Activated T-helper 1 cell treated with Interleukin-2 at 50 U/mL for 16 hours (primary cell): ENCODE measurements around the gene EP400.
"Not testable (repeated sequence)": the region's sequence is repeated elsewhere in the genome, so short reads cannot be mapped to it uniquely, and the experiment has no call there.

ENCODE experiments used
- DNase-seq: peaks from one replicate; pipeline ENCODE4 v3.0.0-alpha.2; 2020; ENCODE audit warnings: low read depth

The EP400 gene

GRCh38 chr12:132047630-132048029, 97.9 kb downstream of the EP400 start:
- not testable (repeated sequence) for DNase-seq

GRCh38 chr12:132049442-132049841, 99.7 kb downstream of the EP400 start:
- no peak for DNase-seq

- DNase-seq = no peak
Observed at GRCh38 chr12:132049876-132050275, 100.1 kb downstream of the EP400 start.

- not testable (repeated sequence) for DNase-seq
Observed at GRCh38 chr12:132051718-132052117, 102.0 kb downstream of the EP400 start.

GRCh38 chr12:132052196-132052932, 102.6 kb downstream of the EP400 start:
- DNase-seq = no peak

- no peak for DNase-seq
Observed at GRCh38 chr12:132053338-132054330, 103.9 kb downstream of the EP400 start.

GRCh38 chr12:132054983-132055382, 105.2 kb downstream of the EP400 start:
- no peak for DNase-seq

GRCh38 chr12:132055535-132056096, 105.9 kb downstream of the EP400 start:
- DNase-seq = no peak

- DNase-seq = no peak
Observed at GRCh38 chr12:132056320-132056719, 106.6 kb downstream of the EP400 start.

- no peak for DNase-seq
Observed at GRCh38 chr12:132056951-132057350, 107.2 kb downstream of the EP400 start.

- no peak for DNase-seq
Observed at GRCh38 chr12:132057691-132058090, 107.9 kb downstream of the EP400 start.

- DNase-seq = no peak
Observed at GRCh38 chr12:132061197-132061596, 111.5 kb downstream of the EP400 start.

GRCh38 chr12:132061641-132062430, 112.1 kb downstream of the EP400 start:
- no peak for DNase-seq

- no peak for DNase-seq
Observed at GRCh38 chr12:132062481-132062880, 112.7 kb downstream of the EP400 start.

GRCh38 chr12:132063491-132063890, 113.7 kb downstream of the EP400 start:
- no peak for DNase-seq

GRCh38 chr12:132064631-132065030, 114.9 kb downstream of the EP400 start:
- no peak for DNase-seq

GRCh38 chr12:132065203-132065602, 115.5 kb downstream of the EP400 start:
- no peak for DNase-seq

- no peak for DNase-seq
Observed at GRCh38 chr12:132065609-132066344, 116.0 kb downstream of the EP400 start.

- DNase-seq = no peak
Observed at GRCh38 chr12:132066345-132066685, 116.6 kb downstream of the EP400 start.

- DNase-seq = no peak
Observed at GRCh38 chr12:132066749-132067148, 117.0 kb downstream of the EP400 start.

- DNase-seq = no peak
Observed at GRCh38 chr12:132067182-132067581, 117.4 kb downstream of the EP400 start.
